HepG2 (cell line): ENCODE measurements around the gene GNAI2. TPM values are rescaled to one million over a fixed set of nuclear protein-coding genes. Genes with fewer than 3 reads are reported as not detected.

Experiments
- BCLAF1 ChIP-seq: fragments of 450-650 bp; IDR thresholded peaks from 2 replicates; pipeline ENCODE4 v1.6.1; 2017; ENCODE audit warnings: mild to moderate bottlenecking
- CREB3 ChIP-seq: sonication (generic); formaldehyde crosslinking; IDR thresholded peaks from 2 replicates; pipeline ENCODE4 v1.5.0; 2020; ENCODE audit warnings: missing genetic modification reagents
- GABPA ChIP-seq, 2 experiments: IDR thresholded peaks; 2 replicates each; pipeline ENCODE4 v1.6.1; 2011 to 2016; ENCODE audit warnings: low read depth in 2 of 2, low read length in 1 of 2, missing biosample characterization in 1 of 2, missing genetic modification characterization in 1 of 2
- KDM5B ChIP-seq: sonication (generic); formaldehyde crosslinking; IDR thresholded peaks from 2 replicates; pipeline ENCODE4 v1.4.0; 2020; ENCODE audit warnings: missing genetic modification reagents, mild to moderate bottlenecking, borderline replicate concordance
- KMT2A ChIP-seq: sonication (generic); formaldehyde crosslinking; IDR thresholded peaks from 2 replicates; pipeline ENCODE4 v1.4.0; 2020; ENCODE audit warnings: missing genetic modification reagents
- MATR3 ChIP-seq: sonication (generic); formaldehyde crosslinking; IDR thresholded peaks from 2 replicates; pipeline ENCODE4 v1.4.0; 2020; ENCODE audit warnings: missing genetic modification reagents
- PRDM10 ChIP-seq: sonication (generic); formaldehyde crosslinking; IDR thresholded peaks from 2 replicates; pipeline ENCODE4 v1.4.0; 2020; ENCODE audit warnings: low read depth, missing genetic modification reagents
- RBM22 ChIP-seq: fragments of 200-400 bp; formaldehyde crosslinking; optimal IDR thresholded peaks from 2 replicates; pipeline ENCODE3; 2017; ENCODE audit warnings: mild to moderate bottlenecking, low read length, moderate library complexity
- SKIL ChIP-seq: sonication (generic); formaldehyde crosslinking; IDR thresholded peaks from 2 replicates; pipeline ENCODE4 v1.8.0; 2022; ENCODE audit warnings: missing genetic modification reagents, mild to moderate bottlenecking, moderate library complexity, borderline replicate concordance
- SOX6 ChIP-seq, 2 experiments: fragments of 450-650 bp in 1 of 2; sonication (generic) in 1 of 2; formaldehyde crosslinking in 1 of 2; IDR thresholded peaks; 2 replicates each; pipeline versions ENCODE4 v1.4.0 to v1.6.1; 2017 to 2020; ENCODE audit warnings: antibody characterized with exemption in 1 of 2, mild to moderate bottlenecking in 1 of 2, missing genetic modification reagents in 1 of 2
- STAG1 ChIP-seq: sonication (generic); formaldehyde crosslinking; IDR thresholded peaks from 2 replicates; pipeline ENCODE4 v1.4.0; 2020; ENCODE audit warnings: missing genetic modification reagents
- TRIM24 ChIP-seq: sonication (generic); formaldehyde crosslinking; IDR thresholded peaks from 2 replicates; pipeline ENCODE4 v1.8.0; 2022; ENCODE audit warnings: mild to moderate bottlenecking, missing genetic modification reagents
- U2AF2 ChIP-seq: fragments of 200-400 bp; formaldehyde crosslinking; IDR thresholded peaks from 2 replicates; pipeline ENCODE4 v1.6.1; 2017; ENCODE audit warnings: low read depth, mild to moderate bottlenecking, low read length
- ZNF672 ChIP-seq: sonication (generic); formaldehyde crosslinking; IDR thresholded peaks from 2 replicates; pipeline ENCODE4 v1.8.1; 2022; ENCODE audit warnings: missing genetic modification reagents
- ZNF709 ChIP-seq: sonication (generic); formaldehyde crosslinking; IDR thresholded peaks from 2 replicates; pipeline ENCODE4 v1.5.0; 2020; ENCODE audit warnings: mild to moderate bottlenecking, missing genetic modification reagents
- ZNF766 ChIP-seq: sonication (generic); formaldehyde crosslinking; IDR thresholded peaks from 2 replicates; pipeline ENCODE4 v1.5.0; 2020; ENCODE audit warnings: missing genetic modification reagents, borderline replicate concordance
- polyA plus RNA-seq, 8 experiments: library from polyadenylated mRNA; depleted of rRNA in 3 of 8; stranded (reverse) in 7 of 8; unstranded in 1 of 8; fragments of >200 nt; fragmentation: Illumina TruSeq in 4 of 8; extraction: Trizol in 4 of 8; gene quantifications; 2 replicates each; pipeline versions ENCODE4 v1.2.1 to v1.2.3, GENCODE V29; 2011 to 2016; ENCODE audit warnings: low read depth in 4 of 8, missing spikeins in 1 of 8, mixed read lengths in 1 of 8; ENCODE audit not compliant: insufficient read depth in 1 of 8
- total RNA-seq, 5 experiments: library from RNA; depleted of rRNA; stranded (reverse); fragments of >200 nt; fragmentation: Illumina TruSeq; extraction: Trizol; gene quantifications; 2 replicates each; pipeline ENCODE4 v1.2.3, GENCODE V29; 2016; ENCODE audit warnings: low read depth in 1 of 5

GNAI2 gene
- total and polyA plus RNA-seq, 2 of the 13 experiments (the other 11 are each of a cell fraction or from before 2014, with no cell fraction given): 51.1 to 66.2 TPM

- no peak for TF ChIP-seq MATR3
- TF ChIP-seq GABPA (IDR thresholded peaks at IDR 0.05; ENCODE audit: low read depth, low read length): no peak
- peak; percentile 83 for TF ChIP-seq GABPA (CRISPR knock-in tag; IDR thresholded peaks at IDR 0.05; ENCODE audit: low read depth)
- no peak for TF ChIP-seq SOX6 (IDR thresholded peaks at IDR 0.05)
- TF ChIP-seq SOX6 (CRISPR knock-in tag; IDR thresholded peaks at IDR 0.05): peak; percentile 67
- peak; percentile 70; the same call in 1 of the 2 replicates for TF ChIP-seq PRDM10 (CRISPR knock-in tag)
- TF ChIP-seq KDM5B: peak; percentile 82; the same call in 1 of the 2 replicates
- peak; percentile 52; the same call in 1 of the 2 replicates for TF ChIP-seq KMT2A (CRISPR knock-in tag)
- no peak for TF ChIP-seq STAG1 (CRISPR knock-in tag)
- TF ChIP-seq TRIM24 (CRISPR knock-in tag): no peak
- TF ChIP-seq U2AF2: no peak
- no peak for TF ChIP-seq CREB3
- peak; percentile 65; the same call in 1 of the 2 replicates for TF ChIP-seq ZNF709 (CRISPR knock-in tag)
- no peak for TF ChIP-seq ZNF672
- no peak for TF ChIP-seq BCLAF1
- no peak; the same call in 1 of the 2 replicates for TF ChIP-seq SKIL
- TF ChIP-seq ZNF766 (CRISPR knock-in tag): no peak
- no peak for TF ChIP-seq RBM22
These were observed 56.4 kb downstream of the GNAI2 start, which contains the start of gene IFRD2 (continued) for GRCh38 chr3:50292159-50293078.
